Mesendoderm (in vitro differentiated cells): ENCODE data around the gene ANKDD1B.
A peak's percentile ranks its signal among the peaks of the same experiment; 100 is the strongest.
"Not testable (repeated sequence)": the region's sequence is repeated elsewhere in the genome, so short reads cannot be mapped to it uniquely, and the experiment has no call there.

Source experiments
- DNase-seq: peaks from one replicate; pipeline ENCODE4 v3.0.0; 2013
- H2AK5ac ChIP-seq: 2 replicates; pipeline ENCODE4 v1.6.1; 2013; ENCODE audit warnings: low read length, inconsistent platforms
- H2BK120ac ChIP-seq: 2 replicates; pipeline ENCODE4 v1.6.1; 2013; ENCODE audit warnings: low read depth, mild to moderate bottlenecking, low read length, moderate library complexity, mixed read lengths
- H2BK15ac ChIP-seq: replicated peaks from 2 replicates; pipeline ENCODE4 v1.6.1; 2013; ENCODE audit warnings: low read depth, mild to moderate bottlenecking, moderate library complexity
- H2BK5ac ChIP-seq: 2 replicates; pipeline ENCODE4 v1.6.1; 2013; ENCODE audit warnings: low read length, inconsistent platforms
- H3K18ac ChIP-seq: 2 replicates; pipeline ENCODE4 v1.6.1; 2013; ENCODE audit warnings: mild to moderate bottlenecking, low read length, mixed read lengths
- H3K23ac ChIP-seq: one replicate; pipeline ENCODE4 v1.6.1; 2013; ENCODE audit warnings: low read length
- H3K27ac ChIP-seq: 2 replicates; pipeline ENCODE4 v1.5.1; 2013; ENCODE audit warnings: low read depth, mild to moderate bottlenecking, inconsistent platforms, low read length, moderate library complexity
- H3K27me3 ChIP-seq: 2 replicates; pipeline ENCODE4 v1.6.1; 2013; ENCODE audit warnings: low read length, control low read depth, mild to moderate bottlenecking, inconsistent platforms; ENCODE audit not compliant: insufficient read depth, poor library complexity
- H3K36me3 ChIP-seq: 2 replicates; pipeline ENCODE4 v1.6.1; 2013; ENCODE audit warnings: low read length, inconsistent platforms; ENCODE audit not compliant: control insufficient read depth, insufficient read depth
- H3K4ac ChIP-seq: one replicate; pipeline ENCODE4 v1.6.1; 2013; ENCODE audit warnings: low read depth, mild to moderate bottlenecking, low read length, moderate library complexity
- H3K4me1 ChIP-seq: 2 replicates; pipeline ENCODE4 v1.6.1; 2013; ENCODE audit warnings: low read depth, low read length, inconsistent platforms; ENCODE audit not compliant: control insufficient read depth
- H3K4me2 ChIP-seq: 2 replicates; pipeline ENCODE4 v1.6.1; 2013; ENCODE audit warnings: low read length
- H3K4me3 ChIP-seq: 2 replicates; pipeline ENCODE4 v1.5.1; 2013; ENCODE audit warnings: mild to moderate bottlenecking, low read length
- H3K56ac ChIP-seq: one replicate; pipeline ENCODE4 v1.6.1; 2013; ENCODE audit warnings: low read length
- H3K79me1 ChIP-seq: 2 replicates; pipeline ENCODE4 v1.6.1; 2013; ENCODE audit warnings: low read length, inconsistent platforms
- H3K79me2 ChIP-seq: 2 replicates; pipeline ENCODE4 v1.6.1; 2013; ENCODE audit warnings: mild to moderate bottlenecking, low read length; ENCODE audit not compliant: control insufficient read depth, insufficient read depth
- H3K9ac ChIP-seq: 2 replicates; pipeline ENCODE4 v1.6.1; 2013; ENCODE audit warnings: low read length, inconsistent platforms
- H4K5ac ChIP-seq: one replicate; pipeline ENCODE4 v1.6.1; 2013; ENCODE audit warnings: low read length
- H4K8ac ChIP-seq: one replicate; pipeline ENCODE4 v1.6.1; 2013; ENCODE audit warnings: low read depth, mild to moderate bottlenecking, control low read depth, low read length, moderate library complexity
- WGBS: extraction: QIAGEN DNeasy Blood & Tissue Kit; methylation state at CpG from one replicate; pipeline ENCODE4 v1.1.7; 2013; ENCODE audit warnings: low lambda C conversion rate, missing lambda C conversion rate; ENCODE audit not compliant: insufficient coverage; ENCODE audit errors: extremely low coverage; 5-methylcytosine and 5-hydroxymethylcytosine counted together

ANKDD1B gene

DNA sequence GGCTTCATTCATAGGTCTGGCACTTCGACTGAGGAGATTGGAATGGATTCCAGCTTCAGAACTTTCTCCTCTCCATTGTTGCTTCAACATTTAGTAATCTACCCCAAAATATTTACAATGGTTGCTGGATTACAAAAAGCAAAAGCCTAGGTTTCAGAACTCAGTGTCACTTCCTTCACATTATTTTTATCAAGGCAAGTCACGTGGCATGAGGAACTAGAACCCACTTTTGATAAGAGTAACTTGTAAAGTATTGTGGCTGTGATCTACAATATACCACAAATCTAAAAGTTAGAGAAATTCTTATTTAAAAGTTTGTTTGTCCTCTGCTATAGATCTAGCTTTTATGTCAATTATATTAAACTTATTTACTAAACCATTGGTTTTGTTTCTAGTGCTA, 39.7 kb upstream of the ANKDD1B start:
- H3K4me3 ChIP-seq: no peak overlapping the region
- no peak overlapping the region for H3K56ac ChIP-seq

DNA sequence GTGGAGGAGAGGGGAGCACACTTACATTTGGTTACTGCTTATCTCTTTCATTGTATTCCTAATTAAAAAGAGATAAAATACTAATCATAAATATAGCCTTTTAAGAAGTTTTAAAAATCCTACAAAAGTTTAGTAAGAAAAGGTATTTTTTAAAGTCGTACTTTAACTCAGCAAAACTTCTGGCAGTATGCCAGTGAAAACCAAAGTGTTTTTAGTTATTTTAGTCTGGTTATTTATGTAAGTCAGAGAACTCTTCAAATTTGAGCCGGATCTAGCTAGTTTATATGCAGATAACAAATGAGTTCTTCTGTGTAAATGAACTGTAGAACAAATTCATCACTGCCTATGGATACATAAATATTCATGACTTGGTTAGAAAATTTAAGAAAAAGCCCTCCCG, 36.5 kb upstream of the ANKDD1B start:
- no peak for DNase-seq
- H3K79me1 ChIP-seq: no peaks in the 10 kb centered on the region
- H3K79me2 ChIP-seq: no peaks in the 10 kb centered on the region
- no peak overlapping the region for H2BK15ac ChIP-seq
- no peak overlapping the region for H3K23ac ChIP-seq
- H2BK5ac ChIP-seq: no peak overlapping the region
- no peak overlapping the region for H2AK5ac ChIP-seq
- no peaks in the 10 kb centered on the region for H3K36me3 ChIP-seq
- no peak overlapping the region for H3K4ac ChIP-seq
- H4K5ac ChIP-seq: no peak overlapping the region
- H3K18ac ChIP-seq: no peak overlapping the region
- WGBS: no CpG with 5 or more reads among the region's 3 CpGs
- H3K4me3 ChIP-seq: no peak overlapping the region
- no peak overlapping the region for H2BK120ac ChIP-seq
- H3K4me2 ChIP-seq: no peak overlapping the region
- H3K27ac ChIP-seq: no peak overlapping the region
- H3K9ac ChIP-seq: no peak overlapping the region
- no peaks in the 10 kb centered on the region for H3K4me1 ChIP-seq
- H4K8ac ChIP-seq: no peak overlapping the region
- no peak overlapping the region for H3K56ac ChIP-seq
- no peaks in the 10 kb centered on the region for H3K27me3 ChIP-seq

More for the DNA sequence above, 39.7 kb upstream of the ANKDD1B start:
- H3K27ac ChIP-seq: no peak overlapping the region
- no peaks in the 10 kb centered on the region for H3K79me1 ChIP-seq
- no peak overlapping the region for H2BK120ac ChIP-seq
- H3K9ac ChIP-seq: no peak overlapping the region
- no peak overlapping the region for H3K23ac ChIP-seq
- no peak overlapping the region for H2BK5ac ChIP-seq
- H3K4ac ChIP-seq: no peak overlapping the region
- no peaks in the 10 kb centered on the region for H3K79me2 ChIP-seq
- no peak overlapping the region for H4K5ac ChIP-seq
- H2AK5ac ChIP-seq: no peak overlapping the region
- no peak overlapping the region for H3K18ac ChIP-seq
- no peak overlapping the region for H4K8ac ChIP-seq
- no peak overlapping the region for H2BK15ac ChIP-seq
- DNase-seq: no peak
- H3K4me1 ChIP-seq: no peaks in the 10 kb centered on the region
- no peak overlapping the region for H3K4me2 ChIP-seq
- H3K36me3 ChIP-seq: no peaks in the 10 kb centered on the region
- no CpG with 5 or more reads among the region's 2 CpGs for WGBS
- no peaks in the 10 kb centered on the region for H3K27me3 ChIP-seq

- H3K79me1 ChIP-seq, H2BK120ac ChIP-seq, H3K4me1 ChIP-seq, H3K56ac ChIP-seq, H3K4me3 ChIP-seq, H2AK5ac ChIP-seq, H4K5ac ChIP-seq, H2BK5ac ChIP-seq, DNase-seq, H3K9ac ChIP-seq, H3K79me2 ChIP-seq, H3K27ac ChIP-seq, H4K8ac ChIP-seq, H3K18ac ChIP-seq, H3K36me3 ChIP-seq, H3K23ac ChIP-seq, H3K27me3 ChIP-seq, H2BK15ac ChIP-seq, H3K4me2 ChIP-seq, H3K4ac ChIP-seq: not testable (repeated sequence)
- WGBS: no CpG with 5 or more reads among the region's 8 CpGs
Measured at GRCh38 chr5:75578280-75578679, 33.0 kb upstream of the ANKDD1B start.

DNA sequence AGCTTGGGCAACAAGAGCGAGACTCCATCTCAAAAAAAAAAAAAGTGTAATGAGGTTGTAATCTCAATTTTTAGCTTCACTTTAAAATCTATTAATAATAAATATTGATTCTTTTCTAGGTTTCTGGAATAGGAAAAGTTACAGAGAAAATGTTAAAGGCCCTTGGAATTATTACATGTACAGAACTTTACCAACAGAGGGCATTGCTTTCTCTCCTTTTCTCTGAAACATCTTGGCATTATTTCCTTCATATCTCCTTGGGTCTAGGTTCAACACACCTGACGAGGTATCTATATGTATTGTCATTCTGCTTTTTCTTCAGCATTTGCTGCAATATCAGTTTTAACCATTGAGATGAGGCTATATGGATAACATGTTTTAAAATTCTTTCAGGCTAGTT, 26.6 kb upstream of the ANKDD1B start:
- no peaks in the 10 kb centered on the region for H3K36me3 ChIP-seq
- H2AK5ac ChIP-seq: no peak overlapping the region
- H3K27me3 ChIP-seq: no peaks in the 10 kb centered on the region
- H4K8ac ChIP-seq: no peak overlapping the region
- no peak overlapping the region for H3K27ac ChIP-seq
- no peaks in the 10 kb centered on the region for H3K79me1 ChIP-seq
- WGBS: no CpG with 5 or more reads among the region's 2 CpGs
- DNase-seq: no peak
- no peak overlapping the region for H3K4me2 ChIP-seq
- no peak overlapping the region for H3K18ac ChIP-seq
- no peak overlapping the region for H3K4ac ChIP-seq
- H3K4me3 ChIP-seq: no peak overlapping the region
- no peak overlapping the region for H4K5ac ChIP-seq
- no peak overlapping the region for H2BK5ac ChIP-seq
- H3K56ac ChIP-seq: no peak overlapping the region
- no peak overlapping the region for H2BK15ac ChIP-seq
- H3K79me2 ChIP-seq: no peaks in the 10 kb centered on the region
- no peak overlapping the region for H3K23ac ChIP-seq
- no peak overlapping the region for H2BK120ac ChIP-seq
- no peak overlapping the region for H3K9ac ChIP-seq
- no peaks in the 10 kb centered on the region for H3K4me1 ChIP-seq

- Histone ChIP-seq H3K27me3 (no peaks in the 10 kb centered on the region), H3K79me1 (no peaks in the 10 kb centered on the region), H2BK120ac (no peak overlapping the region), H2AK5ac (no peak overlapping the region), H3K79me2 (no peaks in the 10 kb centered on the region), H3K56ac (no peak overlapping the region), H3K9ac (no peak overlapping the region), H3K36me3 (no peaks in the 10 kb centered on the region), H4K5ac (no peak overlapping the region), H3K4me3 (no peak overlapping the region), H3K18ac (no peak overlapping the region), H2BK15ac (no peak overlapping the region), H3K4me1 (no peaks in the 10 kb centered on the region), H3K27ac (no peak overlapping the region), H4K8ac (no peak overlapping the region), H3K4me2 (no peak overlapping the region), H2BK5ac (no peak overlapping the region), H3K4ac (no peak overlapping the region), H3K23ac (no peak overlapping the region)
- peak; percentile 87 for DNase-seq
- WGBS: no CpG with 5 or more reads among the region's 3 CpGs
Measured at GRCh38 chr5:75588666-75589065, 22.6 kb upstream of the ANKDD1B start.

- no peak overlapping the region for H3K27ac ChIP-seq
- DNase-seq: no peak
- no peak overlapping the region for H3K9ac ChIP-seq
- H3K4ac ChIP-seq: no peak overlapping the region
- H3K18ac ChIP-seq: no peak overlapping the region
- no peaks in the 10 kb centered on the region for H3K27me3 ChIP-seq
- H2BK15ac ChIP-seq: no peak overlapping the region
- no peak overlapping the region for H2BK5ac ChIP-seq
- H3K23ac ChIP-seq: no peak overlapping the region
- peaks cover 3% of the 10 kb centered on the region for H3K4me1 ChIP-seq
- H3K4me3 ChIP-seq: no peak overlapping the region
- H3K4me2 ChIP-seq: no peak overlapping the region
- H3K56ac ChIP-seq: no peak overlapping the region
- H2AK5ac ChIP-seq: no peak overlapping the region
- H4K5ac ChIP-seq: no peak overlapping the region
- no peak overlapping the region for H4K8ac ChIP-seq
- no peaks in the 10 kb centered on the region for H3K79me2 ChIP-seq
- H3K36me3 ChIP-seq: no peaks in the 10 kb centered on the region
- no peaks in the 10 kb centered on the region for H3K79me1 ChIP-seq
- no peak overlapping the region for H2BK120ac ChIP-seq
Measured at GRCh38 chr5:75600535-75600934, 10.7 kb upstream of the ANKDD1B start.
